ENCODE measurements around the gene BLTP3A. TPM values are rescaled to one million over a fixed set of nuclear protein-coding genes. Genes with fewer than 3 reads are reported as not detected.

BLTP3A gene
- 2.5 and 4.2 TPM in 2 replicates for total RNA-seq

GRCh38 chr6:34791701-34792604 is at the start of gene BLTP3A:
Gene BLTP3A, plus strand, starts transcription at chr6:34792083. Its CDS starts 168 bp downstream, at chr6:34792251.

Other genes with a start within 250 kb of the BLTP3A start
- under 0.01 TPM in 1 of 2 replicates, not detected in the other for gene SPDEF, start 235.8 kb upstream of the BLTP3A start, total RNA-seq
- 34.1 and 39.9 TPM in 2 replicates for gene ILRUN, start 95.3 kb upstream of the BLTP3A start, total RNA-seq
- gene SNRPC, start 34.6 kb upstream of the BLTP3A start, total RNA-seq, result 32.1 and 79.8 TPM in 2 replicates
- gene TAF11, start 96.0 kb downstream of the BLTP3A start, total RNA-seq, result 17.2 and 26.6 TPM in 2 replicates
- 7.9 and 9.0 TPM in 2 replicates for gene ANKS1A, start 97.2 kb downstream of the BLTP3A start, total RNA-seq

Data from regular cardiac myocyte (primary cell).